Neuronal stem cell (in vitro differentiated cells): ENCODE measurements around the gene SLC47A1.

Experiments used
- DNase-seq: peaks from one replicate; pipeline ENCODE4 v3.0.0-alpha.2; 2013; ENCODE audit warnings: low spot score
- H2AFZ ChIP-seq: one replicate; pipeline ENCODE4 v1.6.1; 2013; ENCODE audit warnings: mild to moderate bottlenecking, low read length, inconsistent platforms
- H2AK5ac ChIP-seq: 2 replicates; pipeline ENCODE4 v1.6.1; 2013; ENCODE audit warnings: low read depth, mild to moderate bottlenecking, inconsistent platforms, low read length, moderate library complexity, mixed read lengths
- H2BK120ac ChIP-seq: 2 replicates; pipeline ENCODE4 v1.6.1; 2013; ENCODE audit warnings: low read depth, mild to moderate bottlenecking, inconsistent platforms, low read length, moderate library complexity, mixed read lengths
- H2BK12ac ChIP-seq: one replicate; pipeline ENCODE4 v1.6.1; 2013; ENCODE audit warnings: low read length, inconsistent platforms
- H2BK15ac ChIP-seq: 2 replicates; pipeline ENCODE4 v1.6.1; 2013; ENCODE audit warnings: mild to moderate bottlenecking, low read length, inconsistent platforms, mixed read lengths
- H2BK5ac ChIP-seq: one replicate; pipeline ENCODE4 v1.6.1; 2013; ENCODE audit warnings: inconsistent platforms, mild to moderate bottlenecking, low read length, moderate library complexity
- H3K14ac ChIP-seq: one replicate; pipeline ENCODE4 v1.6.1; 2013; ENCODE audit warnings: low read length, inconsistent platforms
- H3K18ac ChIP-seq: 2 replicates; pipeline ENCODE4 v1.6.1; 2013; ENCODE audit warnings: low read length, inconsistent platforms
- H3K23ac ChIP-seq: 2 replicates; pipeline ENCODE4 v1.6.1; 2013; ENCODE audit warnings: low read depth, mild to moderate bottlenecking, mixed read lengths, low read length, inconsistent platforms; ENCODE audit not compliant: poor library complexity
- H3K27ac ChIP-seq: replicated peaks from 3 replicates; pipeline ENCODE4 v1.5.1; 2013; ENCODE audit warnings: low read length, inconsistent platforms
- H3K27me3 ChIP-seq, 3 experiments: 2 replicates each; pipeline ENCODE4 v1.6.1; 2013; ENCODE audit warnings: low read length in 3 of 3, mild to moderate bottlenecking in 2 of 3, inconsistent platforms in 1 of 3, low read depth in 1 of 3, mixed read lengths in 1 of 3, moderate library complexity in 1 of 3; ENCODE audit not compliant: control insufficient read depth in 3 of 3, insufficient read depth in 3 of 3
- H3K36me3 ChIP-seq, 2 donors: replicated peaks in 1 of 2; 2 replicates each; pipeline ENCODE4 v1.6.1; 2013; ENCODE audit warnings: low read length in 2 of 2; ENCODE audit not compliant: control insufficient read depth in 2 of 2, insufficient read depth in 2 of 2
- H3K4ac ChIP-seq: 2 replicates; pipeline ENCODE4 v1.6.1; 2013; ENCODE audit warnings: inconsistent platforms, mild to moderate bottlenecking, low read length, moderate library complexity
- H3K4me1 ChIP-seq, 2 donors: 1 replicate in 1 of 2; 2 replicates in 1 of 2; pipeline ENCODE4 v1.6.1; 2013; ENCODE audit warnings: low read length in 2 of 2, low read depth in 1 of 2; ENCODE audit not compliant: control insufficient read depth in 2 of 2, insufficient read depth in 1 of 2
- H3K4me2 ChIP-seq: one replicate; pipeline ENCODE4 v1.6.1; 2013; ENCODE audit warnings: mild to moderate bottlenecking, low read length, inconsistent platforms; ENCODE audit not compliant: insufficient read depth, poor library complexity, severe bottlenecking
- H3K4me3 ChIP-seq, 2 donors: 2 replicates each; pipeline ENCODE4 v1.5.1; 2013; ENCODE audit warnings: low read length in 2 of 2, mild to moderate bottlenecking in 2 of 2, inconsistent platforms in 1 of 2, moderate library complexity in 1 of 2
- H3K79me1 ChIP-seq: one replicate; pipeline ENCODE4 v1.6.1; 2013; ENCODE audit warnings: low read depth, mild to moderate bottlenecking, inconsistent platforms, low read length, moderate library complexity
- H3K9ac ChIP-seq: one replicate; pipeline ENCODE4 v1.6.1; 2013; ENCODE audit warnings: mild to moderate bottlenecking, low read depth, low read length, inconsistent platforms; ENCODE audit not compliant: poor library complexity
- H3K9me3 ChIP-seq, 2 donors: replicated peaks in 1 of 2; 2 replicates each; pipeline versions ENCODE3 to v1.6.1; 2013; ENCODE audit warnings: low read length in 2 of 2, mild to moderate bottlenecking in 2 of 2, inconsistent platforms in 1 of 2, low read depth in 1 of 2, mixed read lengths in 1 of 2, moderate library complexity in 1 of 2; ENCODE audit not compliant: control insufficient read depth in 2 of 2, insufficient read depth in 1 of 2
- H4K8ac ChIP-seq: one replicate; pipeline ENCODE4 v1.6.1; 2013; ENCODE audit warnings: low read depth, mild to moderate bottlenecking, inconsistent platforms, low read length, moderate library complexity
- H4K91ac ChIP-seq: one replicate; pipeline ENCODE4 v1.6.1; 2013; ENCODE audit warnings: low read length, low read depth, mild to moderate bottlenecking, inconsistent platforms; ENCODE audit not compliant: poor library complexity
- WGBS, 2 donors: extraction: QIAGEN DNeasy Blood & Tissue Kit; methylation state at CpG; one replicate each; pipeline ENCODE4 v1.1.7; 2013; ENCODE audit warnings: missing lambda C conversion rate in 2 of 2, mixed read lengths in 1 of 2; ENCODE audit not compliant: insufficient read length in 2 of 2, insufficient replicate concordance in 1 of 2; ENCODE audit errors: extremely low coverage in 2 of 2; 5-methylcytosine and 5-hydroxymethylcytosine counted together

SLC47A1 gene

GRCh38 chr17:19610879-19611278, 77.2 kb downstream of the SLC47A1 start:
- Histone ChIP-seq H2BK12ac (no peak overlapping the region), H2AFZ (no peak overlapping the region), H3K36me3 (no peaks in the 10 kb centered on the region), H3K27ac (no peak overlapping the region), H3K9me3 (no peaks in the 10 kb centered on the region), H4K8ac (no peak overlapping the region), H3K79me1 (no peaks in the 10 kb centered on the region), H2AK5ac (no peak overlapping the region), H3K4ac (no peak overlapping the region), H4K91ac (no peak overlapping the region), H3K18ac (no peak overlapping the region), H2BK5ac (no peak overlapping the region), H3K9ac (no peak overlapping the region), H3K4me1 (peaks cover 0 to 2% of the 10 kb centered on the region in 2 donors), H3K4me3 (no peak overlapping the region), H3K4me2 (no peak overlapping the region), H3K14ac (no peak overlapping the region), H2BK15ac (no peak overlapping the region), H3K27me3 (no peaks in the 10 kb centered on the region), H3K23ac (no peak overlapping the region), H2BK120ac (no peak overlapping the region)
- no CpG with 5 or more reads among the region's 5 CpGs for WGBS, 2 donors
- DNase-seq: no peak

GRCh38 chr17:19613979-19614378, 80.3 kb downstream of the SLC47A1 start:
- Histone ChIP-seq H3K23ac (no peak overlapping the region), H4K8ac (no peak overlapping the region), H3K14ac (peak overlapping the region; percentile 47), H3K27me3 (no peaks in the 10 kb centered on the region), H3K9me3 (peaks cover under 1 to 5% of the 10 kb centered on the region in 2 donors), H3K9ac (no peak overlapping the region), H2AK5ac (peak overlapping the region; percentile 40), H3K4me3 (no peak overlapping the region), H2BK15ac (no peak overlapping the region), H3K36me3 (no peaks in the 10 kb centered on the region), H3K4ac (peak overlapping the region; percentile 10), H2AFZ (no peak overlapping the region), H3K4me1 (peaks cover 0 to 2% of the 10 kb centered on the region in 2 donors), H3K79me1 (no peaks in the 10 kb centered on the region), H3K4me2 (no peak overlapping the region), H2BK5ac (no peak overlapping the region), H3K27ac (no peak overlapping the region), H4K91ac (no peak overlapping the region), H2BK120ac (no peak overlapping the region), H2BK12ac (peak overlapping the region; percentile 16), H3K18ac (peak overlapping the region; percentile 83)
- no CpG with 5 or more reads among the region's 10 CpGs for WGBS, 2 donors
- DNase-seq: no peak

- Histone ChIP-seq H3K27ac (no peak overlapping the region), H4K91ac (no peak overlapping the region), H2BK5ac (no peak overlapping the region), H3K23ac (no peak overlapping the region), H3K9me3 (peaks cover 7 to 12% of the 10 kb centered on the region in 2 donors), H2BK12ac (no peak overlapping the region), H2AK5ac (no peak overlapping the region), H3K9ac (no peak overlapping the region), H3K36me3 (no peaks in the 10 kb centered on the region), H2BK15ac (no peak overlapping the region), H3K79me1 (no peaks in the 10 kb centered on the region), H3K18ac (no peak overlapping the region), H3K4me3 (no peak overlapping the region), H3K4ac (no peak overlapping the region), H2BK120ac (no peak overlapping the region), H3K27me3 (no peaks in the 10 kb centered on the region), H2AFZ (no peak overlapping the region), H3K14ac (no peak overlapping the region), H3K4me2 (no peak overlapping the region), H3K4me1 (peaks cover 0 to 2% of the 10 kb centered on the region in 2 donors), H4K8ac (no peak overlapping the region)
- no peak for DNase-seq
- WGBS, 2 donors: no CpG with 5 or more reads among the region's 4 CpGs
Observed at GRCh38 chr17:19614900-19615299, 81.2 kb downstream of the SLC47A1 start.

DNA sequence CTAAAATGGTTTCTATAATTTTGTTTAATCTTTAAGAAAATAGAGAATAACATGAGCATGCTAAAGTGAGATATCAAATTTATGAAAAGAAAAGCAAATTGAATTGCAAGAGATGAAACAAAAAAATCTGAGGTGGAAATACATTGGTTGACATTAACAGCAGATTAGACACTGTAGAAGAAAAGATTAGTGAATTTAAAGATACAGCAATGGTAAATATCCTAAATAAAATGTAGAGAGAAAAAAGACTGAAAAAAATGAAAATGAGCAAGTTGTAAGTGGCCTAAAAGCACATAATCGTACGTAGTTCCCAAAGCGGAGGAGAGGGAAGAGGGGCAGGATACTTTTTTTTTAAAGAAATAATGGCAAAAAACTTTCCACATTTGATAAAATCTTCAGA, 84.4 kb downstream of the SLC47A1 start:
- no peak overlapping the region for H3K23ac ChIP-seq
- H3K9me3 ChIP-seq: peaks cover 7 to 12% of the 10 kb centered on the region in 2 donors
- no peak overlapping the region for H2BK15ac ChIP-seq
- no peak overlapping the region for H2AK5ac ChIP-seq
- H3K4me2 ChIP-seq: no peak overlapping the region
- H4K8ac ChIP-seq: no peak overlapping the region
- H2BK120ac ChIP-seq: no peak overlapping the region
- no peaks in the 10 kb centered on the region for H3K79me1 ChIP-seq
- H3K27ac ChIP-seq: no peak overlapping the region
- H3K9ac ChIP-seq: no peak overlapping the region
- H2AFZ ChIP-seq: no peak overlapping the region
- no peak overlapping the region for H4K91ac ChIP-seq
- H3K4ac ChIP-seq: no peak overlapping the region
- H3K4me1 ChIP-seq: peaks cover 0 to 2% of the 10 kb centered on the region in 2 donors
- no peak overlapping the region for H3K4me3 ChIP-seq
- H3K36me3 ChIP-seq: no peaks in the 10 kb centered on the region
- no CpG with 5 or more reads among the region's 3 CpGs for WGBS, 2 donors
- H3K18ac ChIP-seq: no peak overlapping the region
- no peak for DNase-seq
- H2BK12ac ChIP-seq: no peak overlapping the region
- H3K14ac ChIP-seq: no peak overlapping the region
- no peak overlapping the region for H2BK5ac ChIP-seq
- H3K27me3 ChIP-seq: no peaks in the 10 kb centered on the region
